Lower lobe of right lung (tissue), 2 donors: ENCODE results near the gene RETSAT. TPM values are rescaled to one million over a fixed set of nuclear protein-coding genes. Genes with fewer than 3 reads are reported as not detected.

ENCODE experiments used
- ATAC-seq, 2 donors: fragments of 200-7000 bp; cut with Tn5 transposase; one replicate each; pipeline ENCODE4 v1.9.1; 2020 to 2022; ENCODE audit warnings: mild to moderate bottlenecking in 2 of 2, moderate library complexity in 2 of 2
- DNase-seq: peaks from one replicate; pipeline ENCODE4 v3.0.0-alpha.2; 2020
- H3K27ac ChIP-seq: fragments of 200-600 bp; one replicate; pipeline ENCODE4 v1.8.0; 2022
- H3K27me3 ChIP-seq: fragments of 200-600 bp; one replicate; pipeline ENCODE4 v1.8.0; 2022; ENCODE audit warnings: low read depth
- H3K36me3 ChIP-seq: fragments of 200-600 bp; one replicate; pipeline ENCODE4 v1.8.0; 2022; ENCODE audit warnings: mild to moderate bottlenecking
- H3K4me1 ChIP-seq: fragments of 200-600 bp; one replicate; pipeline ENCODE4 v1.8.0; 2022
- H3K4me3 ChIP-seq: fragments of 200-600 bp; one replicate; pipeline ENCODE4 v1.8.0; 2022; ENCODE audit warnings: mild to moderate bottlenecking
- H3K9me3 ChIP-seq: fragments of 200-600 bp; one replicate; pipeline ENCODE4 v1.8.0; 2022
- CTCF ChIP-seq: fragments of 200-600 bp; IDR thresholded peaks from one replicate; pipeline ENCODE4 v1.8.0; 2022; ENCODE audit warnings: antibody characterized with exemption, mild to moderate bottlenecking
- intact Hi-C: fragments of 100-400 bp; cut with DNase I; formaldehyde crosslinking; loops from one replicate; pipeline ENCODE4 v1.11.0; 2022
- total RNA-seq: library from RNA; stranded (reverse); fragmentation: NEBNext Ultra II Directional; extraction: Animal tissue kit (Norgen Biotek cat#: 25700); gene quantifications from one replicate; pipeline ENCODE4 v1.2.1, GENCODE V29; 2021
- donor health status: DM: no; HTN: yes; CAD: no; lungs with severe emphysema.

The RETSAT gene
- total RNA-seq, 1 donor from 2014 or later = 55.5 TPM

- no peaks in the 10 kb centered on the region for H3K27me3 ChIP-seq
- DNase-seq (no peak), ATAC-seq (no peak)
- peaks cover 26% of the 10 kb centered on the region for H3K4me1 ChIP-seq
- TF ChIP-seq CTCF = no peak
- H3K9me3 ChIP-seq = no peaks in the 10 kb centered on the region
- no peak overlapping the region for H3K4me3 ChIP-seq
- intact Hi-C loops = no loop called here
- peaks cover 45% of the 10 kb centered on the region for H3K36me3 ChIP-seq
- H3K27ac ChIP-seq = no peak overlapping the region
These were observed 46.1 kb downstream of the RETSAT start for GRCh38 chr2:85308201-85308600.

- Histone ChIP-seq H3K9me3 (no peaks in the 10 kb centered on the region), H3K27me3 (no peaks in the 10 kb centered on the region), H3K4me1 (peaks cover 26% of the 10 kb centered on the region), H3K36me3 (peaks cover 41% of the 10 kb centered on the region), H3K4me3 (no peak overlapping the region), H3K27ac (peak overlapping the region; percentile 40)
- DNase-seq = no peak
- TF ChIP-seq CTCF = no peak
- intact Hi-C loops = no loop called here
- ATAC-seq = no peak
These were observed 46.8 kb downstream of the RETSAT start for GRCh38 chr2:85307527-85307897.

- peaks cover 41% of the 10 kb centered on the region for H3K36me3 ChIP-seq
- H3K27me3 ChIP-seq = no peaks in the 10 kb centered on the region
- H3K4me1 ChIP-seq = peaks cover 13% of the 10 kb centered on the region
- H3K27ac ChIP-seq = no peak overlapping the region
- DNase-seq (no peak), ATAC-seq (no peak)
- no peak for TF ChIP-seq CTCF
- intact Hi-C loops = no loop called here
- H3K9me3 ChIP-seq = no peaks in the 10 kb centered on the region
- no peak overlapping the region for H3K4me3 ChIP-seq
These were observed 50.4 kb downstream of the RETSAT start for GRCh38 chr2:85303780-85304531.

GRCh38 chr2:85302121-85302520 is 52.2 kb downstream of the RETSAT start:
- TF ChIP-seq CTCF = no peak
- Histone ChIP-seq H3K27me3 (no peaks in the 10 kb centered on the region), H3K36me3 (peaks cover 33% of the 10 kb centered on the region), H3K9me3 (no peaks in the 10 kb centered on the region), H3K4me3 (no peak overlapping the region), H3K27ac (no peak overlapping the region), H3K4me1 (no peaks in the 10 kb centered on the region)
- ATAC-seq = no peak
- DNase-seq = no peak
- intact Hi-C loops = no loop called here

Other genes with a start within 250 kb of the RETSAT start
- gene TCF7L1, start 221.1 kb downstream of the RETSAT start, total RNA-seq = 17.1 TPM
- 171 TPM for gene TGOLN2, start 26.5 kb downstream of the RETSAT start, total RNA-seq
- 19.6 TPM for gene ELMOD3, start 241 bp upstream of the RETSAT start, total RNA-seq
- 555 TPM for gene CAPG, start 55.8 kb upstream of the RETSAT start, total RNA-seq
- 0.97 TPM for gene SH2D6, start 64.2 kb upstream of the RETSAT start, total RNA-seq
- 183 TPM for gene MAT2A, start 184.6 kb upstream of the RETSAT start, total RNA-seq
- 62.2 TPM for gene GGCX, start 207.0 kb upstream of the RETSAT start, total RNA-seq
- gene VAMP8, start 223.1 kb upstream of the RETSAT start, total RNA-seq = 272 TPM
- 87.0 TPM for gene VAMP5, start 229.9 kb upstream of the RETSAT start, total RNA-seq
- gene RNF181, start 241.2 kb upstream of the RETSAT start, total RNA-seq = 89.8 TPM
- gene TMEM150A, start 248.2 kb upstream of the RETSAT start, total RNA-seq = 28.9 TPM